HG03103 (cell line): ENCODE results near the gene SPINT2.
"Not testable (repeated sequence)": the region's sequence is repeated elsewhere in the genome, so short reads cannot be mapped to it uniquely, and the experiment has no call there.

ENCODE experiments used
- ATAC-seq: cut with Tn5 transposase; IDR thresholded peaks from one replicate; pipeline ENCODE4 v1.9.1; 2021; ENCODE audit warnings: low read depth; ENCODE audit not compliant: unreplicated experiment

Gene SPINT2

GRCh38 chr19:38234615-38235014, 29.8 kb upstream of the SPINT2 start:
- ATAC-seq, result no peak

GRCh38 chr19:38239816-38240215, 24.6 kb upstream of the SPINT2 start:
- no peak for ATAC-seq

DNA sequence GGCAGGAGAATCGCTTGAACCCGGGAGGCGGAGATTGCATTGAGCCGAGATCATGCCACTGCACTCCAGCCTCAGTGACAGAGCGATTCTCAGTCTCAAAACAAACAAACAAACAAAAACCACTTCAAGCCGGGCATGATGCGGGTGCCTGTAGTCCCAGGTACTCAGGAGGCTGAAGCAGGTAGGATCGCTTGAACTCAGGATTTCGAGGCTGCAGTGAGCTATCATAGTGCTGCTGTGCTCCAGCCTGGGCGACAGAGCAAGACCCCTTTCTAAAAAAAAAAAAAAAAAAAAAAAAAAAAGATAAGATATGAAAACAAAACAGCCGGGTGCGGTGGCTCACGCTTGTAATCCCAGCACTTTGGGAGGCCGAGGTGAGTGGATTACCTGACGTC, 21.1 kb upstream of the SPINT2 start:
- no peak for ATAC-seq

DNA sequence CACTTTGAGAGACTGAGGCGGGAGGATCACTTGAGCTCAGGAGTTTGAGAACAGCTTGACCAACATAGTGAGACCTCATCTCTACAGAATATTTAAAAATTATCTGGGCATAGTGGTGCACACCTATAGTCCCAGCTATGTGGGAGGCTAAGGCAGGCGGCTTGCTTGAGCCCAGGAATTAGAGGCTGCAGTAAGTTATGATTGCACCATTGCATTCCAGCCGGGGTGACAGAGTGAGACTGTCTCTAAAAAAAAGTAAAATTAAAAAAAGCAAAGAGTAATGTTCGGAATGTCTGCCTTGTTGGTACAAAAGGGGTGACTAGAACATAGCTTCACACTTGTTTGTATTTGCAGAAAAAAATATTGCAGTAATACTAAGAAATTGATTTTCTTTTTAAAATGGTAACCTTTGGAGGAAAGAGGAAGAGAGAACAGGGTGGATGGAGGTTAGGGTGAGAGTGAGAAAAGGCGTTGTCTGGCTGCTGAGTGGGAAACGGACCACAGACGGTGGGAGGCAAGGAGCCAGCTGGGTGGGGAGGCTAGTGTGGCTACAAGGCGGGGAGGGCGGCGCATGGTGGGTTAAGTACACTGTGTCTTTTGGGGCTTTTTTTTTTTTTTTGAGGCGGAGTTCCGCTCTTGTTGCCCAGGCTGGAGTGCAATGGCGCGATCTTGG, 18.4 kb upstream of the SPINT2 start:
- ATAC-seq, result no peak

DNA sequence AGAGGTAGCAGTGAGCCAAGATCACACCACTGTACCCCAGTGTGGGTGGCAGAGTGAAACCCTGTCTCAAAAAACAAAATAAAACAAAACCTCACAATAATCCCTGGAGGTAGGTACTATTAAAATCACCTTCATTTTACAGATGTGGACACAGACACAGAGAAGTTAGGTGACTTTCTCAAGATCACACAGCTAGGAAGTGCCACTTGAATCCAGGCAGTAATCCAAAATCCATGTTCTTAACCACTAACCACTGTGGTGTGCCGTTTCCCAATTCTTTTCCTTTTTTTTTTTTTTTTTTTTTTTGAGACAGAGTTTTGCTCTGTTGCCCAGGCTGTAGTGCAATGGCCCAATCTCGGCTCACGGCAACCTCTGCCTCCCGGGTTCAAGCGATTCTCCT, 17.2 kb upstream of the SPINT2 start:
- ATAC-seq, result no peak

- ATAC-seq, result no peak
Measured at GRCh38 chr19:38247734-38248268, 16.6 kb upstream of the SPINT2 start.

DNA sequence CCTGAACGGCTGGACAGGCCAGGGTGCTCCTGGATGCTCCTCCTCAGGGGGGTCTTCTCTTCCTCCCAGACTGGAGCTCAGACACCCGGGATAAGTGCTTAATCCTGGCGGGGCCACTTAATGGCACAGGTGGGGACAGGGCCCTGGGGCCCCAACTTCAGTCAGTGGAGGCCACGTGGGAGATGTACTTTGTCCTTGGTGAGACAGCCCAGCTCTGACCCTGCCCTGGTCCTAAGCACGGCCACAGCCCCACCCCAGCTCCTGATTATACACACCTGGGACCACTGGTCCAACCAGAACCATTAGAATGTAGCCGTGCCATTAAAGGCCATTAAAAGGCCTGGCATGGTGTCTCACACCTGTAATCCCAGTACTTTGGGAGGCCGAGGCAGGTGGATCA, 16.0 kb upstream of the SPINT2 start:
- ATAC-seq, result no peak

- no peak for ATAC-seq
Measured at GRCh38 chr19:38250428-38250820, 13.9 kb upstream of the SPINT2 start.

GRCh38 chr19:38250821-38251563, 13.4 kb upstream of the SPINT2 start:
- no peak for ATAC-seq

- no peak for ATAC-seq
Measured at GRCh38 chr19:38251564-38252051, 12.8 kb upstream of the SPINT2 start.

- no peak for ATAC-seq
Measured at GRCh38 chr19:38252385-38252784, 12.0 kb upstream of the SPINT2 start.

- no peak for ATAC-seq
Measured at GRCh38 chr19:38252941-38253691, 11.3 kb upstream of the SPINT2 start.

DNA sequence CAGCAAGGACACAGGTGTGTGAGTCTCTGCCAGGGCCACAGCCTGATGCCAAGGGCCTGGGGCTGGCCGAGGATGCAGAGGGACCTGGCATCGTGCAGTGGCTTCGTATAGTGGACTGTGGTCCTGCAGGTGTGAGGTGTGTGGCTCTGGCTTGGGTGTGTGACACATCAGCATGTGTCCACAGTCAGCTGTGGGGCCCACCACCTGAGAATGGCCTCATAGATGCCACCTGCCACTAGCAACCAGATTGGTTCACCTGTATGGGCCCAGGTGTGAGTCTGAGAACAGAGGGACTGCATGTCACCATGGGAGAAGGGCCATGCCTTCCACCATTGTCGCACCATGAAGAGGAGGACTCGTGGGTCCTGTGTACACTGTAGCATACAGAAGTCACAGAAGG, 10.6 kb upstream of the SPINT2 start:
- no peak for ATAC-seq

GRCh38 chr19:38255383-38256014, 8.9 kb upstream of the SPINT2 start:
- no peak for ATAC-seq

DNA sequence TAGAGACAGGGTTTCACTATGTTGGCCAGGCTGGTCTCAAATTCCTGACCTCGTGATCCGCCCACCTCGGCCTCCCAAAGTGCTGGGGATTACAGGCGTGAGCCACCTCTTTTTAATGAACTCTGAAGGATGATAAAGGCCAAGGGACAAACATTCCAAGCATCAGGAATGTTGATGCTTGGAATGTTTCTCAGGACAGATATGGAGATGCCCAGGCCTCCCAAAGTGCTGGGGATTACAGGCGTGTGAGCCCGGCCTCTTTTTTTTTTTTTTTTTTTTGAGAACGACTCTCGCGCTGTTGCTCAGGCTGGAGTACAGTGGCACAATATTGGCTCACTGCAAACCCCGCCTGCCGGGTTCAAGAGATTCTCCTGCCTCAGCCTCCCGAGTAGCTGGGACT, 2.4 kb upstream of the SPINT2 start:
- ATAC-seq, result not testable (repeated sequence)

GRCh38 chr19:38262585-38263268, 1.6 kb upstream of the SPINT2 start:
- no peak for ATAC-seq

DNA sequence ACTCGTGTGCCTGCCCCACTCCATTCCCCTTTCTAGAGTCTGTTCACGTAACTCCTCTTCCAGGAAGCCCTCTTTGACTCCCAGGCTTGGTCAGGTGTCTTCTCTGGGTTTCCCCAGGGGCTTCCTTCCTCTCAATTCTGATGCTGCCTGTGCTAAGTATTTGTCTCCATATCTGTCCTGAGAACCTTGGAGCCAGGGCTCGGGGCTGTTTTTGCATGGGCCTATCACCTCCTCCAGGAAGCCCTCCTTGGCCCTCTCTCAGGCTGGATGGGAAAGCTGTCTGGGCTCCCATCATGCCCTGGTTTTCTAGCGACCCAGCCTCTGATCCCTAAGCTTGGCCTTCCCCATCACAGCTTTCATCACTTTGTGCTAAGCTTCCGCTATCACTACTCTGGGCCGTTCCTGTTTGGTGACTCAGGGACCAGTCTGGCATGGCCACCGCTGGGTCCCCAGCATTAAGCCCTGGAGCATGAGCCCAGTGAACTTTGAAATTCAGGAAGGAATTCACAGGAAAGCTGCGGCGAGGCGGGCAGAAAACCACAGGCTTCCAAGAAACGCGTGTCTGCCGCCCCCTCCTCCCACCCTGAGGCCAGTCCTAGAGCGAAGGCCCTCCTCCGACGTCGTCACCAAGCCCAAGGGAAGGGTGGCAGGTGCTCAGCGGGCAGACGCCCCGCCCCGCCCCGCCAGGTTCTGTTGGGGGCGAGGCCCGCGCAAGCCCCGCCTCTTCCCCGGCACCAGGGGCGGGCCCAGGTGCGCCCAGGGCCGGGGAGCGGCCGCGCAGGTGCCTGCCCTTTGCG, 486 bp upstream of the SPINT2 start:
- no peak for ATAC-seq

DNA sequence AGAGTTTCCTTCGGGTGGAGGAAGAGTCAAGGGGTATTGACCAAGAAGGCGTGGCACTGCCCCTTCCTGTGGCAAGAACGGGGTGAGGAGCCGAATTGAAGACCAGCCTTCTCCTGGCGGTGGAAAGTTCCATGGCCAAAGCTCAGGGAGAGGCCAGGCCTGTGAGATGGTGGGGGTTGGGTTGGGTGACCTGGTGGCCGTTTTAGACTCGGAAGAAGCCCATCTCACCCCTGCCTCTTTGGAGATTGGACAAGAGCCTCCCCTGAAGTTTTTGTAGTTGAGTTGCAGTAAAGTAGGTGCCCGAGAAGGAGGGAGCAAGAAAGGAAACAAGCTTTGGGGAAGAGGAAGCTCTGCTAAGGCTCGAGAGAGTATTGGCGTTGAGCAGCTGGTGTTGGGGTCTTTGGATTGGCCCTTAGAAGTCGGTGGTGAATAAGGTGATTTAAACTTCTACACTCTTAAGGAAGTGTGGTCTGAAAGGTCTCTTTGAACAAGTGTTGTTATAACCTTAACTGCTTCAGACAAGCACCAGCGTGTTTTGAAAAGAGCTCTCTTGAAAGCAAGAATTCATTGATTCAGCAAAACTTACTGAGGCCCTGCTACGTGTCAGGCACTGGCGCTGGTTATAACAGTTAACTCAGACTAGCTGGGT, 964 bp downstream of the SPINT2 start:
- no peak for ATAC-seq

DNA sequence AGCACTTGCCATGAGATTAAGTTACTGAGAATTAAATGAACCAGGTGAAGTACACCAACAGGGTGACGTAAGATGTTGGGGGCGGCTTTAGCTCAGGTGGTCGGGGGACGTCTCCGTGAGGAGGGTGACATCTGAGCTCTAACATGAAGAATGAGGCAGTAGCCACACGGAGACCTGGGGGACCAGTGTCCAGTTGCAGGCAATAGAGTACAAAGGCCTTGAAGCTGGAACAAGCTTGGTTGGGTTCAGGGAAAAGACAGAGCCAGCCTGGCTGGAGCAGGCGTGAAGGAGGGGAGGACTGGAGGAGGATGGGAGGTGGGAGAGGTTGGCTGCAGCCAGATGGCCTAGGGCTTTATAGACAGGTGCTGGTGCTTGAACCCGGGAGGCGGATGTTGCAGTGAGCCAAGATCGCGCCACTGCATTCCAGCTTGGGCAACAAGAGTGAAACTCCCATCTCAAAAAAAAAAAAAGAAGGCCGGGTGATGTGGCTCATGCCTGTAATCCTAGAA, 1.6 kb downstream of the SPINT2 start:
- ATAC-seq, result no peak
